Sigmoid colon (tissue), 4 donors: ENCODE measurements around the gene MAP1LC3B.
A peak's percentile ranks its signal among the peaks of the same experiment; 100 is the strongest.

Experiments
- CTCF ChIP-seq, 4 experiments: fragments of 450-650 bp in 3 of 4; fragments of 200-600 bp in 1 of 4; IDR thresholded peaks; one replicate each; pipeline ENCODE4 v1.5.1; 2016 to 2019; ENCODE audit warnings: antibody characterized with exemption in 4 of 4, mild to moderate bottlenecking in 3 of 4, moderate library complexity in 2 of 4
- POLR2AphosphoS5 ChIP-seq, 4 donors: sonication (generic); formaldehyde crosslinking; IDR thresholded peaks; one replicate each; pipeline ENCODE4 v1.6.1; 2017; ENCODE audit warnings: antibody characterized with exemption in 4 of 4

GRCh38 chr16:87447323-87447722 is 55.2 kb downstream of the MAP1LC3B start:
- TF ChIP-seq CTCF (IDR thresholded peaks at IDR 0.05), result no peak
- peak in 1 of 4 donors; percentile 25 for TF ChIP-seq POLR2AphosphoS5 (IDR thresholded peaks at IDR 0.05)
